ENCODE measurements around the gene ARHGAP32. TPM values are rescaled to one million over a fixed set of nuclear protein-coding genes. Genes with fewer than 3 reads are reported as not detected.

ARHGAP32 gene
- total RNA-seq, 4 donors from 2014 or later, result 49.1 to 54.9 (median 49.3) TPM

DNA sequence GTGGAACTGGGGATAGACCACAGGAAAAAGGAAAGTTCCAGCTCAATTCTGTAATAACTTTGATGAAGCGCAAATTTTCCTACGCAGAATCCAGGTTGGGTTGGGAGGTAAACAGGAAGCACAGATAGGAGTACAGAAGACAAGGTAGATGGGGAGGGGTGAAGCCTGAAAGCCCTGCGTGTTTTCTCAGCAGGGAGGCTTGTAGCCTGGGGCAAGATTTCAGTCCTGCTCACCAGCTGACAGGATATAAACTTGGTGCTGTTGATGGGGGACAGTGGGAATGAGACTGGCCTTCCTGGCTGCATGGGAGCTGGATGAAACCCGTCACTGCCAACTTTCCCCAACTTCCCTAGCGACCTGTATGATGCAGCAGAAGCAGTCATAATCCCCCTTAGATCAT, 114.9 kb downstream of the ARHGAP32 start:
- no peak overlapping the region for H3K4me3 ChIP-seq (ENCODE audit: low read depth, poor library complexity, severe bottlenecking)
- WGBS, 2 donors, result 81 to 83% methylated on average over 4 of the region's 5 CpGs
- DNase-seq (ENCODE audit: low spot score in 2 of 2), result no peak
- TF ChIP-seq POLR2A (IDR thresholded peaks at IDR 0.05), result no peak
- TF ChIP-seq CTCF (IDR thresholded peaks at IDR 0.05), result no peak
- intact Hi-C loops (cut with DNase I; ENCODE audit: low total_unique reads), result no loop called here

GRCh38 chr11:129075757-129076156, 116.4 kb downstream of the ARHGAP32 start:
- WGBS, 2 donors, result 81 to 83% methylated on average over 7 of the region's 7 CpGs
- TF ChIP-seq CTCF (IDR thresholded peaks at IDR 0.05), result no peak
- no peak for TF ChIP-seq POLR2A (IDR thresholded peaks at IDR 0.05)
- intact Hi-C loops (cut with DNase I; ENCODE audit: low total_unique reads), result no loop called here
- DNase-seq (ENCODE audit: low spot score in 2 of 2), result no peak
- no peak overlapping the region for H3K4me3 ChIP-seq (ENCODE audit: low read depth, poor library complexity, severe bottlenecking)

DNA sequence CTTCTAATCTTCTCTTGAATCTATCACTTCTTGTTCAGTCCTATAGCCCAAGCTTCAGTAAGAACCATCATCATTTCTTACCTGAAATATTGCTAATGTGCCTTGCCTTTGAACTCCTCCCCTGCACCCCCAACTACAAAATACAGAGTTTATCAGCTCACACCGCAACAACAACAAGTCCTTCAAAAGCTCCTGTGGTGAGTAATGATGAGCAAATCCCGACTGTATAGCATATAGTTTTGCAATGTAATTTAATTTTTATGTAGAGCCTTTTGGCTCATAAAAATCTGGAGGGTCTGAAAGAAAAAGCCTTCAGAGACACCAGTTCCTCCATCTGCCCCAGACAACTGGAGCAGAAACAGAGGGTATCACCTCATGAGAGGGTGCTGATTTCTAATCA, 124.7 kb downstream of the ARHGAP32 start:
- intact Hi-C loops (cut with DNase I; ENCODE audit: low total_unique reads), result no loop called here
- no peak for DNase-seq (ENCODE audit: low spot score in 2 of 2)
- H3K4me3 ChIP-seq (ENCODE audit: low read depth, poor library complexity, severe bottlenecking), result no peak overlapping the region
- TF ChIP-seq POLR2A (IDR thresholded peaks at IDR 0.05), result no peak
- TF ChIP-seq CTCF (IDR thresholded peaks at IDR 0.05), result no peak
- 94 to 96% methylated on average over 2 of the region's 2 CpGs for WGBS, 2 donors

DNA sequence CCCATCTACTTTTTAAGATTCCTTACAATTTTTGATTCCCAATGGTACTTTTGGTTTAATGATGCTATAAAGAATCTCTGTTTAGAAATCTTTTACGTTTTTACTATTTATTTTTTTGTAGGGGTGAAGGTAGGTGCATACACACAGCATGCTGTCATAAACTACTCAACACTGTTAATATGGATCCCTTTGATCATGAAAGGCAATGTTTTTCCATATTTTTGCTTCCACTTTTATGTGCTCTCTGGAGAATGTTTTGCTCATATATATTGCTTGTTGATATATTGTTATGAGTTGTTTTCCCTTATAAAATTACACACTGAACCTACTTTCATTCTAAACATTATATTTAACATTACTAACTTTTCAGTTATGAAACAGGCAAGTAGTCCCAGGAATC, 125.9 kb downstream of the ARHGAP32 start:
- intact Hi-C loops (cut with DNase I; ENCODE audit: low total_unique reads), result no loop called here
- H3K4me3 ChIP-seq (ENCODE audit: low read depth, poor library complexity, severe bottlenecking), result no peak overlapping the region
- no peak for DNase-seq (ENCODE audit: low spot score in 2 of 2)
- WGBS, 2 donors, result 72 to 81% methylated on average over 1 of the region's 1 CpG
- TF ChIP-seq CTCF (IDR thresholded peaks at IDR 0.05) (no peak), POLR2A (IDR thresholded peaks at IDR 0.05) (no peak)

GRCh38 chr11:129063118-129063517, 129.0 kb downstream of the ARHGAP32 start:
- no peak for DNase-seq (ENCODE audit: low spot score in 2 of 2)
- H3K4me3 ChIP-seq (ENCODE audit: low read depth, poor library complexity, severe bottlenecking), result no peak overlapping the region
- intact Hi-C loops (cut with DNase I; ENCODE audit: low total_unique reads), result no loop called here
- TF ChIP-seq POLR2A (IDR thresholded peaks at IDR 0.05) (no peak), CTCF (IDR thresholded peaks at IDR 0.05) (no peak)

DNA sequence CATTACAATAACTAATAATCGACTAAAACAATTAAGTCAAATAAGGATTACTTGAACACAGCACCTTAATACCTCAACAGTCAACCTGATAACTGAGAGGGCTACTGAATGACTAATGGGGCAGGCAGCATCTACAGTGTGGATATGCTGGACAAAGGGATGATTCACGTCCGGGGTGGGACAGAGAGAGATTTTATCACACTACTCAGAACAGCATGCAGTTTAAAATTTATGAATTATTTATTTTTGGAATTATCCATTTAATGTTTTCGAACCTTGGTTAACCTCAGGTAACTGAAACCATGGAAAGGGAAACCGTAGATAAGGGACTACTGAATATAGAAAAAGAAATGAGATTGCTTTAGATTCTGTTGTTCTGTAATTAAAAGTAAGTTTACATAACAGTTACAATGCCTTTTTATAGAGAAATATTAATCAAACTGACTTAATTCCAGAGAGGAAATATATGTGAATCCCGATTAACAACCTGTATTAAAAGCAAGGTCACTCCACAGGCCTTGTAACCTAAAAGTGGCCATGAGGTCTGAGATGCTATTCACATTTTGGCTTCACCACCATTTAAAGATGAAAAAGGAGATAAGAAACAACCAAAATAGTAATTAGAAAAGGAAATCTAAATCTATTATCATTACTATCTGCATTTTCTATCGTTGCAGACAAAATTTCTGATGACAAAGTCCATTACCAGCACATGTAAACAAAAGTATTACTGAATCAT, 130.5 kb downstream of the ARHGAP32 start:
- WGBS, 2 donors, result 86 to 88% methylated on average over 7 of the region's 7 CpGs
- TF ChIP-seq POLR2A (IDR thresholded peaks at IDR 0.05) (no peak), CTCF (IDR thresholded peaks at IDR 0.05) (no peak)
- H3K4me3 ChIP-seq (ENCODE audit: low read depth, poor library complexity, severe bottlenecking), result no peak overlapping the region
- no peak for DNase-seq (ENCODE audit: low spot score in 2 of 2)
- intact Hi-C loops (cut with DNase I; ENCODE audit: low total_unique reads), result no loop called here

All from lower leg skin (tissue), 4 donors.